T follicular helper cell (primary cell): Measurements from ENCODE around the gene MVD.
A peak's percentile ranks its signal among the peaks of the same experiment; 100 is the strongest.

Experiments used
- DNase-seq: peaks from one replicate; pipeline ENCODE4 v3.0.0-alpha.2; 2020; ENCODE audit warnings: low read depth

Gene MVD

DNA sequence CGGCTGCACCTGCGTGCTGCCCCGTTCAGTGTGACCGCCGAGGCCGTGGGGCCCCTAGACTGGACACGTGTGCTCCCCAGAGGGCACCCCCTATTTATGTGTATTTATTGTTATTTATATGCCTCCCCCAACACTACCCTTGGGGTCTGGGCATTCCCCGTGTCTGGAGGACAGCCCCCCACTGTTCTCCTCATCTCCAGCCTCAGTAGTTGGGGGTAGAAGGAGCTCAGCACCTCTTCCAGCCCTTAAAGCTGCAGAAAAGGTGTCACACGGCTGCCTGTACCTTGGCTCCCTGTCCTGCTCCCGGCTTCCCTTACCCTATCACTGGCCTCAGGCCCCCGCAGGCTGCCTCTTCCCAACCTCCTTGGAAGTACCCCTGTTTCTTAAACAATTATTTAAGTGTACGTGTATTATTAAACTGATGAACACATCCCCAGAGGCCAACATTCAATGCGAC lies 22.8 kb downstream of the MVD start:
- DNase-seq, result no peak

DNA sequence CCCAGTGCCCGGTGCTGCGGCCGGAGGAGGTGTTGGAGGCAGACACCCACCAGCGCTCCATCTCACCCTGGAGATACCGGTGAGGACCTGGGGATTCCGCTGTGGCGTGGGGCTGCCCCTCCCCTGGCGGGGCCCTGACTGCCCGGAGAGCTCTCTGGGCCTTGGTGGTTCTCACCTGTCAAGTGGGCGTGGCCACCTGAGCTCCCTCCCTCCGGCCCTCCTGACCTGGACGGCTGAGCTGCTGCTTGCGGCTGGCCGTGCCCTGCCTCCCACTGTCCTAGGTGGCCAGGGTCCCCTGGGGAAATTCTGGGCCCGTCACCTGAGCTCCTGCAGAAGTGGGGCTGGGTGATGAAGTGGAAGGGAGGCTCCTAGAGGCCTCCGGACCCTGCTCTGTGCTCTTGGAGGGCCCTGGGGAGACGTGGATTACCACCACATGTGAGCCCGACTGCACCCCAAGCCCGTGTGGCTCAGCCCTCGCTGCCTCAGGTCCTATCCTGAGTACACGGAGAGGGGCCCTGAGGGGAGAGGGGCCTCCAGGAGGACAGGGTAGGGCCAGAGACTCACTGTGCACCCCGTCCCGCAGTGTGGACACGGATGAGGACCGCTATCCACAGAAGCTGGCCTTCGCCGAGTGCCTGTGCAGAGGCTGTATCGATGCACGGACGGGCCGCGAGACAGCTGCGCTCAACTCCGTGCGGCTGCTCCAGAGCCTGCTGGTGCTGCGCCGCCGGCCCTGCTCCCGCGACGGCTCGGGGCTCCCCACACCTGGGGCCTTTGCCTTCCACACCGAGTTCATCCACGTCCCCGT lies 23.5 kb downstream of the MVD start:
- DNase-seq, result no peak

GRCh38 chr16:88638323-88639230 lies 24.3 kb downstream of the MVD start, which contains the start of gene IL17C:
Gene IL17C, plus strand, starts transcription at chr16:88638572. Its CDS starts 70 bp downstream, at chr16:88638642.
- no peak for DNase-seq

- no peak for DNase-seq
Observed at GRCh38 chr16:88636488-88637265, 26.2 kb downstream of the MVD start.

DNA sequence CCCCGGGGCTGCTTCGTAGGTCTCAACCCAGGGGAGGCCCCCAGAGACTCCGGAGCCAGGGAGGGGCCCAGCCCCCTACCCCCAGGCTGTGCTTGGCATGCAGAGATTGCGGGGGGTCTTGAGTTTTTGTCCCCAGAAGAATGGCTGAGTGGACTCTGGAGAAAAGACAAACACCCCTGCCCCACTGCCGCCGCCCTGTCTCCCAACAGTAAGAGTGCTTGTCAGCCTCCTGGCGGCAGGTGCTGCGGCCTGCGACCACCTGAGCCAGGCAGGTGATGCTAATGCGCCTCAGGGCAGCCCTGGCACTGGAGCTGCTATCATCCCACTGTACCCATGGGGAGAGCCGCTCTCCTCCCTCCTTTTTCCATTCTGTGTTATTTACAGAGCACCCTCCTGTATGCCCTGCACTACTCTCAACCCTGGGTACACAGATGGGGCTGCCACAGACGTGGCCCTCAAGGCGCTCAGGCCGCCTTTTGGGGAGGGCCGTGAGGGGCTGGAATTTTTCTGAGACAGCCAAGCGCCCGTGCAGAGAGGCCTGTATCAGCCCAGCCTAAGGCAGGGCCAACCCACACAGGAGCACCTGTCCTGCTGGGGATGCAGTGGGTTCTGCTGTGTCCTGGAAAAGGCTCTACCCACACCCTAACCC lies 27.1 kb downstream of the MVD start:
- no peak for DNase-seq

- no peak for DNase-seq
Observed at GRCh38 chr16:88634994-88635670, 27.8 kb downstream of the MVD start.

DNA sequence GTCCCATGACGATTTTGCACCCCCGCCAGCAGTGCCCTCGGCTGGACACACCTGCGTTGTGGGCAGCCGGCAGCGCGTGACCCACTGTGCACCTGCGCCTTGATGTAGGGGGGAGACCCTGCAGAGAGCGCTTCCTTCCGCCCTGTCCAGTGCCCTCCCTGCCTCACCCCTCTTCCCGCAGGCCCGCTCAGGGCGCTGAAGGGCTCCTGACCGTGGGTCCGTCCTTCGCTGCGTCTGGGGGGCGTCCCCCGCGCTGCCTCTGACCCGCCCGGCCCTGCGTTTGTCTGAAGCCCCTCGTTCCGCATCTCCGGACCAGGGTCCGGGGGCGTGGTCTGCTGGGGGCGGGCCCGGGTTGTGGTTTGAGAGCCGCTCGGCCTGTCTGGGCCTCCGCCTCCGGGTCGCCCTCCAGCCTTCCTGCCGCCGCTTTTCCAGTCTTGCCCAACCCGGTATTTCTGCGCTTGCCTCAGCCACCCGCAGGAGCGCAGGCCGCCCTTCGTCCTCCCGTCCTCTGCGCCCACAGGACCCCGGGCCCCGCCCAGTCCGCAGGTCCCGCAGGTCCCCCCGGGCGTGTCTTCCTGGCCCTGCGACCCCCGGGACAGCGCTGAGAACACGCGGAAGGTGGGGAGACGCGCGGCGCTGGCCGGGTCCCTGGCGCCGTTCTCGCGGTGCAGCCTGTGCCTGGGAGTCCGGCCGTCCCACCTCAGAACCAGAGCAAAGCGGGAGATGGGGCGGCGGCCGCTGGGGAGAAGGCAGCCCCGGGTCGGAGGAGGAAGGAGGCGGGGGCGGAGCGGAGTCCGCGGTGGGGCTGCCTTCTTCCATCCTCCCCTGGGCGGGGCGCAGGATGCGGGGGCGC lies 28.5 kb downstream of the MVD start:
- DNase-seq, result no peak

GRCh38 chr16:88633684-88634140 lies 29.2 kb downstream of the MVD start:
- DNase-seq, result peak; percentile 15

DNA sequence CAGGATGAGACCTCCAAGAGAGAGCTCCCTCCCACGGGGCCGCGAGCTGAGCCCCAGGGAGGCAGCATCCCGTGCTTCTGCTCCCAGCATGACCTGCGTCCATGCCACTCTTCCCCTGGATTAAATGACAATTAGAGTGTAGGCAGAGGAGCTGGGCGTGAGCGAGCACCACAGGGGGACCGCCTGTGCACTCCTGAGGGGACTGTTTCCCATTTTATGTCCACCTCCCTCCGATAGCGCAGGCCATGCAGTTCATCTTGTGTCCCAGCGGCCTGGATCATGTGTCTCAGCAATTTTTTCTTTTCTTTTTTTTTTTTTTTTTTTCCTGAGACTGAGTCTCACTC lies 30.3 kb downstream of the MVD start:
- DNase-seq, result no peak

- no peak for DNase-seq
Observed at GRCh38 chr16:88631920-88632586, 30.8 kb downstream of the MVD start.

- no peak for DNase-seq
Observed at GRCh38 chr16:88631384-88631783, 31.5 kb downstream of the MVD start.

DNA sequence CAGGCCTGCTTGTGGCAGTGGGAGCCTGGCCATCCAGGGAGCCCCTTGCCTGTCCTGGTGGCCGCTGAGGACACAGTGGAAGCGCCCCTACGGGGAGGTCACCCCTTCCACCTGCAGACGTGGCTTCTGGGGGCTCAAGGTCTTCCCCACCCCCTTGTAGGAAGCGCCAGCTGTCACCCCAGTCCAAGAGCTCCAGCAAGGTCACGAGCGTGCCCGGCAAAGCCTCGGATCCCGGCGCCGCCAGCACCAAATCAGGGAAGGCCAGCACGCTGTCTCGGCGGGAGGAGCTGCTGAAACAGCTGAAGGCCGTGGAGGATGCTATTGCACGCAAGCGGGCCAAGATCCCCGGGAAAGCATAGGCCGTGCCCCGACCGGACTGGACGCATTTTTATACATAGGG lies 31.9 kb downstream of the MVD start:
- DNase-seq, result no peak

- no peak for DNase-seq
Observed at GRCh38 chr16:88630433-88630832, 32.5 kb downstream of the MVD start.

DNA sequence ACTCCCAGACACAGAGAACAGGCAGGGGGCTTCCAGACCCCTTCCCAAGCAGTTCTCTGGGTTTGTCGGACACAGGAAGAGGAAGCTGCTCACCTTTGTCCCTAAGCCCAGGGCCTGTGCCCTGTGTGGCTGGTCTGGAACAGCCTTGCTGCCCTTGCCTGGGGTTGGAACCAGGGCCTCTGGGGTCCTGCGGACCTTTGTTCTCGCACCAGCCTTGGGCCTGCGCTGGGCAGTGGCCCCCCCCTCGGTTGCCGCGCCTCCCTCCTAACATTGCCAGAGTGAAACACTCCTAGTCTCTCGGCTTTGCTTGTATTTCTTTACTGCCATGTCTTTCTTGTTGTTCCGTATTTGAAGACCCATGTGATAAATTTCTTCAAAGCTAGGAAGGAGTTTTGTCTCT lies 33.1 kb downstream of the MVD start:
- DNase-seq, result no peak

- DNase-seq, result no peak
Observed at GRCh38 chr16:88628512-88628974, 34.3 kb downstream of the MVD start.

DNA sequence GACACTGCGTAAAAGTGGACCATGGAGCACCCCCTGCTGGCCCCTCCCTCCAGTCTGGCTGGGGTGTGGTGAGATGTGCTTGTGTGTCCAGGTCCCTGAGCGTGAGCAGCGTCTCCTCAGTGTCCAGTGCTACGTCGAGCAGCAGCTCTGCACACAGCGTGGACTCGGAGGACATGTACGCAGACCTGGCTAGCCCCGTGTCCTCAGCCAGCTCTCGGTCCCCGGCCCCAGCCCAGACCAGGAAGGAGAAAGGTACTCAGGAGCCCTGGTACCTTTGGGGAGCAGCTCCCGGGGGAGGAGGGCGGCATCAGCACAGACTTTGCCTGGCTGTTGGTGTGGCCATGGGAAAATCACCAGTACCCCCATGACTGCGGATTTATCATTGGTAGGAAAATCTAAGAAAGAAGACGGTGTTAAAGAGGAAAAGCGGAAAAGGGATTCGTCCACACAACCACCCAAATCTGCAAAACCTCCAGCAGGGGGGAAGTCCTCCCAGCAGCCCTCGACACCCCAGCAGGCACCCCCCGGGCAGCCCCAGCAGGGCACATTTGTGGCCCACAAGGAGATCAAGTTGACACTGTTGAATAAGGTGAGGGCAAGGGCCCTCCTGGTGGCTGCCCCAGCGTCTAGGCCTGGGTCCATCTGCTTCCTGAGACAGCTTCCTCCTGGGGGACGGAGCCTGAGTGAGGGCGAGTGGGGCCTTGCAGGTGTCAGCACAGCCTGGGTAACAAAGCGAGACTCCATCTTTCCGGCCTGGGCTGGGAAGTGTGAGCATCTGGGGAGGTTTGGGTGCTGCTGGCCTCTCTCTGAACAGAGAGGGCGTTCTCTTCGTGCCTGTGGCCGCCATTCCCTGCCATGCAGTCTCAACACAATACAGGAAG lies 35.1 kb downstream of the MVD start:
- no peak for DNase-seq

DNA sequence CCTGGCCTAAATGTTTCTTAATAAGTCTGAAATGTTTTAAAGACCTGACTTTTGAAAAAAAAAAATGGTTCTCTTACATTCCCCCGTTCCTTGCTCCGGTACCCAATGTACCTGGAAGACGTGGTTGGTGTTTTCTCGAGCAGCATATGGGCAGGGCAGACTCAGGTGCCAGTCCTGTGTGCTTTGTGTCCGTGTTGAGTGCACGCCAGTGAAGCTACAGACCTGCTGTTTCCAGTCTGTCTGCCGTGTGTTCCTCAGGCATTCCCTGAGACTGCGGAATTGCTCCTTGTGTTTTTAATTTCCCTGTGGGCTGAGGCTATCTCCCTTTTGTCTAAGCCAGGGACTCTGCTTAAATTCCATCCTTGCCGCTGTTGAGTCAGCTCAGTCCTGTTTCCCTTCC lies 36.2 kb downstream of the MVD start:
- DNase-seq, result no peak

DNA sequence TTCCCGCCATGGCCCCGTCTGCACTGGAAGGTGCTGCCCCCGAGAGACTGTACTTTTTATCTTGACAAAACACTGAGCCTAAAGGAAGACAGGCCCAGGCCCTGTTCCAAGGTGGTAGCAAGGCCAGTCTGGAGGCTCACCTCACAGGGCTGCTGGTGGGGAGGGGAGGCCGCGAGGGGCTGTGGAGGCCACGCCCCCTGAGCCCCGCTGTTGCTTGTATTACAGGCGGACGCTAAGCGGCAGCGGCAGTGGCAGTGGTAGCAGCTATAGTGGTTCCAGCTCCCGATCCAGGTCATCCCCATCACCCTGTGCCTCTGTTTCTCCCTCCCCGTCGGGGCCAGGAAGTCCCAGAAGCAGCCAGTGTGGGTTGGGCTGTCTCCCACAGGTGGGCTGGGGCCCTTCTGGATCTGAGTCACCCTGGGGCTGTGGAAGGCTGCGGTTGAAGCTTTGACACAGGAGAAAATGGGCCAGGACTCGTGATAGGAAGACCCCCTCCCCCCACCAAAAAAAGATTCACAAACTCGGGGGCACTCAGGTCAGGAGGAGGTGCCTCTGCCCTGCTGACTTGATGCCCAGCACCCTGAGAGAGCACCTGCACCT lies 37.8 kb downstream of the MVD start:
- no peak for DNase-seq
